HG02884 (cell line): ENCODE data around the gene PERCC1.
A peak's percentile ranks its signal among the peaks of the same experiment; 100 is the strongest.

Experiments used
- ATAC-seq: cut with Tn5 transposase; IDR thresholded peaks from one replicate; pipeline ENCODE4 v1.9.1; 2021; ENCODE audit warnings: mild to moderate bottlenecking, moderate library complexity; ENCODE audit not compliant: unreplicated experiment

The PERCC1 gene

GRCh38 chr16:1408171-1408837, 22.6 kb upstream of the PERCC1 start:
- ATAC-seq = peak; percentile 59

DNA sequence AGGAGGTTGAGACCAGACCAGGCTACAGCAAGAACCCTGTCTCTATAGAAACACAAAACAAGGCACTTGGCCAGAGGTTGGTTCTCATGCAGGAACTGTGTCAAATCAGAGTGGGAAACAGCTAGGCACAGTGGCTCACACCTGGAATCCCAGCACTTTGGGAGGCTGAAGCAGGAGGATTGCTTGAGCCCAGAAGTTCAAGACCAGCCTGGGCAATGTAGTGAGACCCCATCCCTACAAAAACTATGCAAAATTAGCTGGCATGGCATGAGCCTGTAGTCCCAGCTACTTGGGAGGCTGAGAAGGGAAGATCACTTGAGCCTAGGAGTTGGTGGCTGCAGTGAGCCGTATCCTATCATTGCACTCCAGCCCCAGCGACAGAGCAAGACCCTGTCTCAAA, 18.0 kb upstream of the PERCC1 start:
- ATAC-seq = no peak

DNA sequence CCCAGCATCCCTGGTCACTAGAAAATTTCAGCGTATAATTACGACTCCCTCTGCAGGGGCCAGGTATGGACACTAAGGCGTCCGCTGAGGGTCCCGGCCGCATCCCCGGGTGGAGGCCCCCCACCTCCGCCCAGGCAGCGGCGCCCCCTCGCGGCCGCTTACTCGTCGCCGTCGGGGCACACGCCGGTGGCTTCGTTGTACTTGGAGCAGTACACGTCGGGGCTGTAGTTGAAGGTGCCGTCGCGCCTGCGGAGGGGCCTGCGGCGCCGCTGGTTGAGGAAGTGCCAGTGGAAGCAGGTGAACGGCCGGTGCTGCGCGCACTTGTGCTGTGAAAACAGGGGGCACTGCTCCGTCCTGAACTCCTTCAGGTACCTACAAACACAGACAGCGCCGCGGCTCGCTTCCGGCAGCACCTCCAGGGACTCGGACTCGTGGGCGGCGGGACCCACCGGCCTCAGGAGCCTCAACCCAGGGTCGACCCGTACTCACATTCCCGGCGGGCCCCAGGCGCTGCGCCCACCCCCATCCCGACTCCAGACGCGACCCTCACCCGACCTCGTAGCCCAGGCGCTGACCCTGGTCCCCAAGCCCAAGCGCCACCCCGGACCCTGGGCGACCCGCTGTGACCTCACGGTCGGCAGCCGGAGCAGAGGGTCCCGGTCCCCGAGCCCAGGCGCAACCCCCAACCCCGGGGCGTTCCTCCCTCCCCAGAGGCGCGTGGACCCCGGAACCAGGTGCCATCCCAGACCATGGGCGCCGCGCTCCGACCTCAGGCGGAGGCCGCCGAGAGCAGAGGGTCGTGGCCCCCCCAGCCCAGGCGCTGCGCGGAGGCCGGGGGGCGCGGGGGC, 17.0 kb upstream of the PERCC1 start:
- ATAC-seq = no peak

GRCh38 chr16:1414532-1415260, 16.2 kb upstream of the PERCC1 start, which contains the start of gene UNKL:
Gene UNKL (minus strand): TSS chr16:1414704. CDS start chr16:1414691, 13 bp downstream.
- ATAC-seq = no peak

DNA sequence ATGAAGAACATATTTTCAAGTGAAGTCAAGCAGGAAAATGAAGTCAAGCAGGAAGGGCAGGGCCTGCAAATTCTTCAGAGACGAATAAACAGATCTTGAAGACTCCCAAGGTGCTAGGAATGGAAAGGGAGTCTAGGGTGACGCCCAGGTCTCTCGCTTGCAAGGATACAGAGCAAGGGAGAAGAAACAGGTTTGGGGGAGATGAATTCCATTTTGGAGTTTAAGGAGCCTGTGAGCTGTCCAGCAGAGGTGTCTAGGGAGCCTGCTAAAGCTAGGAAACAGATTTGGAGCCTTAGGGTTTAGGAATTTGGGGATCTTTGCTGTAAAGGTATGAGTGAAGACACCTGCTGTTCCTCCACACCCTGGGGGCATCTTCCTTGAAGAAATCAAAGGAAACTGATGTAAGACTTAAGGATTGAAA, 14.3 kb upstream of the PERCC1 start:
- ATAC-seq = no peak

GRCh38 chr16:1420111-1420539, 10.8 kb upstream of the PERCC1 start:
- ATAC-seq = no peak

GRCh38 chr16:1422076-1422475, 8.8 kb upstream of the PERCC1 start:
- no peak for ATAC-seq

DNA sequence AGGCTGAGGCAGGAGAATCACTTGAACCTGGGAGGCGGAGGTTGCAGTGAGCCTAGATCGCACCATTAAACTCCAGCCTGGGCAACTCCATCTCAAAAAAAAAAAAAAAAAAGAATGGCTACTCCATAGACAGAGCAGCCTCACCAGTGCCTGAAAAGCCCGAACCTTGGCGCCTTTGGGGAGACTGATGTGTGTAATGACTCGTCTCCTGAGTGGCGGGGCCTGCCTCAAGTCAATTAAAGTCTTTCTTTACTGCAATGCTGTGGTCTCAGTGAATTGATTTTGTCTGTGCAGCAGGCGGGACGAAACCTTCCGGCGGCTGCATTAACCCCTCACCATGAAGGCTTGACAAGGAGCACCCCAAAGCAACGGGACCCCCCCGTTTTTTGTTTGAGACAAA, 6.8 kb upstream of the PERCC1 start:
- ATAC-seq = no peak

DNA sequence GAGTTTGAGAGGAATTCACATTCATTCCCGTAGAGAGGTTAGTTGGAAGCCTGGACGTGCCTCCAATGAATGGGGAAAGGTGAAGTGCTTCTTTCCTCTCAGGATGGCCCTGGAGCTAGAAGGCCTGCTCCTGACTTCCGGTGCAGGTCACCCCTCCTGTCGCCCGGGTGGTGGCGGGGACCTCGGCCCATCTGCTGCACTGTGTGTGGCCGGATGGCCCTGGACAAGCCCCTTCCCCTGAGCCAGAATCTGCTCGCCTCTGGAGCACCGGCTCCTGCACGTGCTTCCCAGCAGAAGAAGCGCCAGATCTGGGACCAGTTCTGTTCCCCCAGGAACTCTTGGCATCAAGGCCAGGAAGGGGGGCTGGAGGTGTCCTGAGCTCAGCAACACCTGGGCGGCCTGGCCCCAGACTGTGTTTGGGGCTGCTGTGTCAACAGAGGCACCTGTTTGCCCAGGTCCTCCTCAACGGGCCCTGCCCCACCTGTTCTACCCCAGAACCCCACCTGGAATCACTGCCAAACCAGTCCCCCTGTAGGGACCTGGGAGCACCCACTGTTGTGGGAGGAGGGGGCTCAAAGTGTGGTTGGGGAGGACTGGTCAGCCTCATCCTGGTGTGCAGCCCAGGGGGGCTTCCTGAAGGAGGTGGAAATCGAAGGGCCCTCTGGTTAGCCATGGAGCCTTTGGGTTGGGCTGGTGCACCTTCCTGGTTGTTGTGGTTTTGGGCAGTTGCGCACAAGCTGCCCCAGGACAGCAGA, 5.1 kb upstream of the PERCC1 start:
- no peak for ATAC-seq

DNA sequence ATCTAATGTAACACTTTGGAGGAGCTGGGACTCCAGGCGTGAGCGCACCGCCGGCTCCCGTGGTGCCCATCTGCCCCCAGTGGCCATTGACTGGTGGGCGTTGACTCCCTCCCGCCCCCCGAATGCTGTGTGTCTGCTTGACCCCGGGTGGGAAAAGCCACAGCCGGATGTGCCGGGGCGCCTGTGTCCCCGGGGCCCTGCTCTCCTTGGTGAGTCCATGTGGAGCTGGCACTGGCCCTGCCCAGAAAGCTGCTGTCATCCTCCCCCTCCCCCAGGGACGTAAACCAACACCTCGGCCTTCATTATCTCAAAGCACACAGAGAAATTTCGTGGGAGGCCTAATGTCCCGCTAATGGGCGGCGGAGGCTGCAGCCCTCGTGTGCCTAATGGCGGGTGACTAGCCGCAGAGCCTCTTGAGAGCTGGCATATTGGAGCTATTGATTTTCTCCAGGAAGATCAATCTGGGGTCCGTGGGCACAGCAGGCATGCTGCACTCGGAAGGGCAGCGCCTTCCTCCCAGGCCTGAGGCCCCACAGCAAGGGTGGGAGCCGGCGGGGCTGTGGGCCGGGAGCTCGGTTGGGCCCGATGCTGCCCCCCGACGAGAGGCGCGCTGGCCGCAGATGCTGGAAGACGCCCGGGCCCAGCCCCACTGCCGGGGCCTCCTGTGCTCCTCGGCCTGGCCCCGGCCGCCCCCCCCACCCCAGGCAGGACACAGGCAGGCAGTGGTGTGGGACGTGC, 4.0 kb upstream of the PERCC1 start:
- ATAC-seq = no peak

DNA sequence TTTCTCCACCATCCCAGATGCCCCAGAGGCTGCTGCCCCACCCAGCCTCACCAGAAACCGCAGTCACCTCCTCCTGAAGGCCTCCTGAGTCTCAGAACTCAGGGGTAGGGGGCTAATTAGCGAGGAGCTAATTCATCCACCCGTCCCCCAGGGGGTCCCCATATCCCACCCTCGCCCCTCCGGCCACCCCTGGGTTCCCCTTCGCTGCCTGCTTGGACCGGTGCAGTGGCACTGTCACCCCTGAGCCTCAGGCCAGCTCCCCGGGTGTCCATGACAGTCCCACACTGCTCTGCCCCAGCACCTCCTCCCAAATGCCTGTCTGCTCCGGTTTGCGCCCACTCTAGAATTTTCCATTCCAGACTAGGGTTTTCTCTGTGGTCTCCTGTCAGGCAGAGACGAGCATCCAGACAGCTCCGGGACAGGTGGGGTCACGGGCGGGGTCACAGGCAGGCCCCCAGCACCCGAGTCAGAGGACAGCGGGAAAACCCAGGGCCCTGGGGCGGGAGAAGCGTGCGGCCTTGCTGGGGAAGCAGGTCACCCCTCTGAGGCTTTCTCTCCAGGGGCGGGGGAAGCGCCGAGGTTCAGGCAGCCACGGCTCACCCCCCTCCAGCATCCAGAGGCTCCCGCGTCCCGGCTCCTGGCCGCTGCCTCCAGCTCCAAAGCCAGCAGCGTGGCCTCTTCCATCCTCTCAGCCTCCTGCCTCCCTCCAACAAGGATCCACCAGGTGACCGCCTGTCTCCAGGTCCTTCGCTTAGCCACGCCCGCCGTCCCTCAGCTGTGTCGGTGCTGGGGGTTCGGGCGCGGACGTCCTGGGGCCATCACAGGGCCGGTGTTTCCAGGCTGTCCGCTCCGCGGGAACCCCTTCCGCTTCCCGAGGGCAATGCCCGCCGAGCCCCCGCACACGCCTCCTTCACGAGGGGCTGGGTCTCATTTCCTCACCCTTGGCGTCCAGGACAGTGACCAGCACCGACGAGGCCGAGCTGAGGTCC, 3.1 kb upstream of the PERCC1 start:
- no peak for ATAC-seq

DNA sequence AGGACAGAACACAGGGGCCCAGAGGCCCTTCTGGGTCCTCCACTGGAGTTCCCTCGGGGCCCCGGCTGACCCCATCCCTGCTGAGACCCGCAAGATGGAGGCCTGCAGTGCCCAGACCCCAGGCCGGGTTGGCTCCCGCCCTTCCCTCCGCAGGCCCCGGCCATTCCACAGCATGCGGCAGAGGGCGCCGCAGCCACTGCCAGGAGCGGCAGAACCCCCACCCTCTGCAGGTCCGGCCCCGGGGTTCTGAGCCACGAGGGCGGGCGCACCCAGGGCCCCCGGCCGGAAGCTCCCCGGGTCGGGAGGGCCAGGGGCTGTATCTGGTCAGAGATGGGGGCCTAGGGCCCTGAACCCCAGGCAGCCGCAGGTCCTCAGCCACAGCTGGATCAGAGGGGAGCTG, 2.4 kb upstream of the PERCC1 start:
- no peak for ATAC-seq

DNA sequence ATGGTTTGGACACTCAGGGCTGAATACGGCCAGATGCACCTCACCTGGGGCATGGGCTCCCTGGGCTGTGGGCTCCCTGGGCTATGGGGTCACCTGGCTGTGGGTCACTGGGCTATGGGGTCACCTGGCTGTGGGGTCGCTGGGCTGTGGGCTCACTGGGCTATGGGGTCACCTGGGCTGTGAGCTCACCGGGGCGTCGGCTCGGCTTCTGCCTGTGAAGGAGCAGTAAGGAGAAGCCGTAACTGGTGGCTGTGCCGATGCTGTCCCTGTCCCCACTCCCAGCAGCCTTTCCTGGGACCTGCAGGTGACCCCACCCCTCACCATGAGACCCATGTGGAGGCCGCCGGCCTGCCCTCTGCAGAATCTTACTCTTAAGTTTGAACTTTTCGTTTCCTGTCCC, 1.9 kb upstream of the PERCC1 start:
- ATAC-seq = no peak

GRCh38 chr16:1429631-1430030, 1.2 kb upstream of the PERCC1 start:
- no peak for ATAC-seq

DNA sequence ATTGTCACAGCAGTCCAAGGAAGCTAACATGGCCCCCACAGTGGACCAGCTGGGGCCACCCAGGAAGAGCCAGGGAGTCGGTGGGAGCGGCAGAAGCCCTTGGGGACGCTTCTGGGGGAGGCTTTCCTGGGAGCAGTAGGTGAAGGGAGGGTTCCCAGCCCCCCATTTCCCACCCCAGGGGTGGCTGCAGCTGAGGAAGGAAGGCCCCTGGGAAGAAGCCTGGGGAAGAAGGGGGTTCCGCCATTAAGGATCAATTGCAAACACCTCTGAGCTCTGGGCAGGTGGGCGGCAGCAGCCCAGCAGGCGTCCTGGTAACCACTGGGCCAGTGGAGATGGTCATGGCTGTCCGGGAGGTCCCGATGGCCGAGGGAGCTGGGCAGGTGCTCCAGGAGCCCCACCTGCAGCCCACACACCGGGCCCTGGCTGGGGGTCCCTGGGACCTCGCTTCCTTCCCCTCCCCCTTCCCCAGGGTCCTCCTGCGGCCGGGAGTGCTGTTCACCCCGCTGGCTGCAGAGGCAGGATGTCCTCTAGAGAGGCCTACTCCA, 592 bp upstream of the PERCC1 start:
- ATAC-seq = no peak

DNA sequence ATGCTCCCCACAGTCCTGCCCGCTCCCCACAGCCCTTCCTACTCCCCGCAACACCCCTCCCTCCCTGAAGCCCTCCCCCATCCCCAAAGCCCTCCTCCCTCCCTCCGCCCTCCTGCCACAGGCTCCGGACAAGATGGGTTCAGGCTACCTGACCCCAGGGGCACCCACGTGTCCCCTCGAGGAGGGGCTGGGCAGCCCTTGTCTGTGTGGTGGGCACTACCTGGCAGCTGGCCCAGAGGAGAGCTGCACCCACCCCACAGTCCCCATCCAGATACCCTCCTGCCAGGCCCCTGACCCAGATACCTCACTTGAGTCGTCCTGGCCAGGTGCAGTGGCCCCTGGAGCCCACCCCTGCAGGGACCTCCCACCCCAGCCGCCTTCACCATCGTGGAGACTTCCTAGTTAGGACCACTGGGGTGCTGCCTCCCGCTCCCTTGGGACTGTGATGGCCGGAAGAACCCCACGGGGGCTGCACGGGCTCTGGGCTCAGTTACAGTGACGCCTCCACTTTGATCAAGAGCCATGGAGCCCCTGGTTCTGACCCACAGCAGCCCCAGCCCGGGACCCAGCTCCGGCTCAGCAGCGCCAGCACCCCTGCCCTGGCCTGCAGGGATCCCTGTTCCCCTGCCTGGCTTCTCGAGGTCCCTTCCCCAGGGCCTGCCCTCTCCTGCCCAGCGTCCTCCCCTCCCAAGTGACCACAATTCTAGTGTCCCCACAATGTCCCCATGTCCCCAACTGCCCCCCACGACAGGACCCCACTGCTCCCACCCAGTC, 806 bp downstream of the PERCC1 start:
- ATAC-seq = no peak

GRCh38 chr16:1432388-1433262, 1.7 kb downstream of the PERCC1 start:
- no peak for ATAC-seq
